HG03575 (cell line): ENCODE measurements around the gene ARFGEF3.

Experiments used
- ATAC-seq: cut with Tn5 transposase; IDR thresholded peaks from one replicate; pipeline ENCODE4 v1.9.1; 2021; ENCODE audit not compliant: unreplicated experiment, insufficient number of reproducible peaks, low FRiP score; ENCODE audit errors: extremely low read depth

The ARFGEF3 gene

GRCh38 chr6:138231381-138231886 is 69.7 kb downstream of the ARFGEF3 start:
- ATAC-seq = no peak

GRCh38 chr6:138234363-138234762 is 72.6 kb downstream of the ARFGEF3 start:
- ATAC-seq = no peak

- ATAC-seq = no peak
These were observed 73.5 kb downstream of the ARFGEF3 start for GRCh38 chr6:138235205-138235604.

- no peak for ATAC-seq
These were observed 74.0 kb downstream of the ARFGEF3 start for GRCh38 chr6:138235693-138236092.

- ATAC-seq = no peak
These were observed 75.7 kb downstream of the ARFGEF3 start for GRCh38 chr6:138237463-138237862.

- no peak for ATAC-seq
These were observed 76.6 kb downstream of the ARFGEF3 start for GRCh38 chr6:138238368-138238767.

GRCh38 chr6:138239774-138240173 is 78.0 kb downstream of the ARFGEF3 start:
- no peak for ATAC-seq

GRCh38 chr6:138240476-138241245 is 78.9 kb downstream of the ARFGEF3 start:
- no peak for ATAC-seq

GRCh38 chr6:138241381-138241780 is 79.6 kb downstream of the ARFGEF3 start:
- ATAC-seq = no peak

- no peak for ATAC-seq
These were observed 80.2 kb downstream of the ARFGEF3 start for GRCh38 chr6:138241934-138242333.

GRCh38 chr6:138242987-138243592 is 81.4 kb downstream of the ARFGEF3 start:
- no peak for ATAC-seq

GRCh38 chr6:138245751-138246150 is 84.0 kb downstream of the ARFGEF3 start:
- no peak for ATAC-seq

- no peak for ATAC-seq
These were observed 85.1 kb downstream of the ARFGEF3 start for GRCh38 chr6:138246650-138247440.

GRCh38 chr6:138248011-138248410 is 86.3 kb downstream of the ARFGEF3 start:
- no peak for ATAC-seq

GRCh38 chr6:138248878-138249277 is 87.1 kb downstream of the ARFGEF3 start:
- no peak for ATAC-seq

- ATAC-seq = no peak
These were observed 88.3 kb downstream of the ARFGEF3 start for GRCh38 chr6:138250053-138250452.

- no peak for ATAC-seq
These were observed 88.9 kb downstream of the ARFGEF3 start for GRCh38 chr6:138250513-138251247.

GRCh38 chr6:138253731-138254130 is 92.0 kb downstream of the ARFGEF3 start:
- no peak for ATAC-seq

- ATAC-seq = no peak
These were observed 93.7 kb downstream of the ARFGEF3 start for GRCh38 chr6:138255443-138255842.
